Neuronal stem cell (in vitro differentiated cells): ENCODE data around the gene TBK1.

ENCODE experiments used
- DNase-seq: peaks from one replicate; pipeline ENCODE4 v3.0.0-alpha.2; 2013; ENCODE audit warnings: low spot score
- H2AFZ ChIP-seq: one replicate; pipeline ENCODE4 v1.6.1; 2013; ENCODE audit warnings: mild to moderate bottlenecking, low read length, inconsistent platforms
- H2AK5ac ChIP-seq: 2 replicates; pipeline ENCODE4 v1.6.1; 2013; ENCODE audit warnings: low read depth, mild to moderate bottlenecking, inconsistent platforms, low read length, moderate library complexity, mixed read lengths
- H2BK120ac ChIP-seq: 2 replicates; pipeline ENCODE4 v1.6.1; 2013; ENCODE audit warnings: low read depth, mild to moderate bottlenecking, inconsistent platforms, low read length, moderate library complexity, mixed read lengths
- H2BK12ac ChIP-seq: one replicate; pipeline ENCODE4 v1.6.1; 2013; ENCODE audit warnings: low read length, inconsistent platforms
- H2BK15ac ChIP-seq: 2 replicates; pipeline ENCODE4 v1.6.1; 2013; ENCODE audit warnings: mild to moderate bottlenecking, low read length, inconsistent platforms, mixed read lengths
- H2BK5ac ChIP-seq: one replicate; pipeline ENCODE4 v1.6.1; 2013; ENCODE audit warnings: inconsistent platforms, mild to moderate bottlenecking, low read length, moderate library complexity
- H3K14ac ChIP-seq: one replicate; pipeline ENCODE4 v1.6.1; 2013; ENCODE audit warnings: low read length, inconsistent platforms
- H3K18ac ChIP-seq: 2 replicates; pipeline ENCODE4 v1.6.1; 2013; ENCODE audit warnings: low read length, inconsistent platforms
- H3K23ac ChIP-seq: 2 replicates; pipeline ENCODE4 v1.6.1; 2013; ENCODE audit warnings: low read depth, mild to moderate bottlenecking, mixed read lengths, low read length, inconsistent platforms; ENCODE audit not compliant: poor library complexity
- H3K27ac ChIP-seq: replicated peaks from 3 replicates; pipeline ENCODE4 v1.5.1; 2013; ENCODE audit warnings: low read length, inconsistent platforms
- H3K27me3 ChIP-seq, 3 experiments: 2 replicates each; pipeline ENCODE4 v1.6.1; 2013; ENCODE audit warnings: low read length in 3 of 3, mild to moderate bottlenecking in 2 of 3, inconsistent platforms in 1 of 3, low read depth in 1 of 3, mixed read lengths in 1 of 3, moderate library complexity in 1 of 3; ENCODE audit not compliant: control insufficient read depth in 3 of 3, insufficient read depth in 3 of 3
- H3K36me3 ChIP-seq, 2 donors: replicated peaks in 1 of 2; 2 replicates each; pipeline ENCODE4 v1.6.1; 2013; ENCODE audit warnings: low read length in 2 of 2; ENCODE audit not compliant: control insufficient read depth in 2 of 2, insufficient read depth in 2 of 2
- H3K4ac ChIP-seq: 2 replicates; pipeline ENCODE4 v1.6.1; 2013; ENCODE audit warnings: inconsistent platforms, mild to moderate bottlenecking, low read length, moderate library complexity
- H3K4me1 ChIP-seq, 2 donors: 1 replicate in 1 of 2; 2 replicates in 1 of 2; pipeline ENCODE4 v1.6.1; 2013; ENCODE audit warnings: low read length in 2 of 2, low read depth in 1 of 2; ENCODE audit not compliant: control insufficient read depth in 2 of 2, insufficient read depth in 1 of 2
- H3K4me2 ChIP-seq: one replicate; pipeline ENCODE4 v1.6.1; 2013; ENCODE audit warnings: mild to moderate bottlenecking, low read length, inconsistent platforms; ENCODE audit not compliant: insufficient read depth, poor library complexity, severe bottlenecking
- H3K4me3 ChIP-seq, 2 donors: 2 replicates each; pipeline ENCODE4 v1.5.1; 2013; ENCODE audit warnings: low read length in 2 of 2, mild to moderate bottlenecking in 2 of 2, inconsistent platforms in 1 of 2, moderate library complexity in 1 of 2
- H3K79me1 ChIP-seq: one replicate; pipeline ENCODE4 v1.6.1; 2013; ENCODE audit warnings: low read depth, mild to moderate bottlenecking, inconsistent platforms, low read length, moderate library complexity
- H3K9ac ChIP-seq: one replicate; pipeline ENCODE4 v1.6.1; 2013; ENCODE audit warnings: mild to moderate bottlenecking, low read depth, low read length, inconsistent platforms; ENCODE audit not compliant: poor library complexity
- H3K9me3 ChIP-seq, 2 donors: replicated peaks in 1 of 2; 2 replicates each; pipeline versions ENCODE3 to v1.6.1; 2013; ENCODE audit warnings: low read length in 2 of 2, mild to moderate bottlenecking in 2 of 2, inconsistent platforms in 1 of 2, low read depth in 1 of 2, mixed read lengths in 1 of 2, moderate library complexity in 1 of 2; ENCODE audit not compliant: control insufficient read depth in 2 of 2, insufficient read depth in 1 of 2
- H4K8ac ChIP-seq: one replicate; pipeline ENCODE4 v1.6.1; 2013; ENCODE audit warnings: low read depth, mild to moderate bottlenecking, inconsistent platforms, low read length, moderate library complexity
- H4K91ac ChIP-seq: one replicate; pipeline ENCODE4 v1.6.1; 2013; ENCODE audit warnings: low read length, low read depth, mild to moderate bottlenecking, inconsistent platforms; ENCODE audit not compliant: poor library complexity
- WGBS, 2 donors: extraction: QIAGEN DNeasy Blood & Tissue Kit; methylation state at CpG; one replicate each; pipeline ENCODE4 v1.1.7; 2013; ENCODE audit warnings: missing lambda C conversion rate in 2 of 2, mixed read lengths in 1 of 2; ENCODE audit not compliant: insufficient read length in 2 of 2, insufficient replicate concordance in 1 of 2; ENCODE audit errors: extremely low coverage in 2 of 2; 5-methylcytosine and 5-hydroxymethylcytosine counted together

Gene TBK1

GRCh38 chr12:64528616-64529015, 76.7 kb downstream of the TBK1 start:
- H2BK5ac ChIP-seq = no peak overlapping the region
- H3K9ac ChIP-seq = no peak overlapping the region
- H3K18ac ChIP-seq = peak overlapping the region; percentile 27
- DNase-seq = no peak
- no CpG with 5 or more reads among the region's 8 CpGs for WGBS, 2 donors
- no peak overlapping the region for H3K4me2 ChIP-seq
- no peaks in the 10 kb centered on the region for H3K36me3 ChIP-seq
- no peak overlapping the region for H3K27ac ChIP-seq
- no peaks in the 10 kb centered on the region for H3K9me3 ChIP-seq
- H2BK120ac ChIP-seq = no peak overlapping the region
- no peak overlapping the region for H2BK12ac ChIP-seq
- no peaks in the 10 kb centered on the region for H3K27me3 ChIP-seq
- H2BK15ac ChIP-seq = no peak overlapping the region
- peak overlapping the region; percentile 97 for H4K8ac ChIP-seq
- no peak overlapping the region for H2AFZ ChIP-seq
- no peak overlapping the region for H3K14ac ChIP-seq
- no peak overlapping the region for H3K4ac ChIP-seq
- H3K4me1 ChIP-seq = peaks cover 6 to 7% of the 10 kb centered on the region in 2 donors
- no peak overlapping the region for H3K4me3 ChIP-seq
- peak overlapping the region; percentile 70 for H3K23ac ChIP-seq
- no peaks in the 10 kb centered on the region for H3K79me1 ChIP-seq
- H4K91ac ChIP-seq = no peak overlapping the region
- H2AK5ac ChIP-seq = no peak overlapping the region

DNA sequence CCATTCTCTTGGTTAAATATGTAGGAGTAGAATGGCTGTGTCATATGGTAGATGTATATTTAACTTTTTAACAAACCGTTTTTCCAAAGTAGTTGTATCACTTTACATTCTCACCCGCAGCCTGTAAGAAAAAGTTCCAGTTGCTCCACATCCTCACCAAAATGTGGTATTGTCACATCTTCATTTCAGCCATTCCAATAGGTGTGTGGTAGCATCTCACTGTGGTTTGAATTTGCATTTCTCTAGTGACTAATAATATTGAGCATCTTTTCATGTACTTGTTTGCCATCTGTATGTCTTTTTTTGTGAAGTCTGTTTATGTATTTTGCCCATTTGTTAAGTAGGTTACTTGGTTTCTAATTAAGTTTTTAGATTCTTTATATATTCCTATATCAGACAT, 78.6 kb downstream of the TBK1 start:
- no CpG with 5 or more reads among the region's 2 CpGs for WGBS, 2 donors
- no peak overlapping the region for H3K27ac ChIP-seq
- H2BK5ac ChIP-seq = no peak overlapping the region
- H2BK12ac ChIP-seq = no peak overlapping the region
- no peak overlapping the region for H3K9ac ChIP-seq
- H3K4me3 ChIP-seq = no peak overlapping the region
- H2BK15ac ChIP-seq = no peak overlapping the region
- H4K8ac ChIP-seq = no peak overlapping the region
- H3K23ac ChIP-seq = no peak overlapping the region
- peaks cover 0 to 2% (median 0%) of the 10 kb centered on the region in 3 experiments for H3K27me3 ChIP-seq
- H3K14ac ChIP-seq = no peak overlapping the region
- H2AK5ac ChIP-seq = no peak overlapping the region
- H3K4ac ChIP-seq = no peak overlapping the region
- H3K4me2 ChIP-seq = no peak overlapping the region
- no peak overlapping the region for H2AFZ ChIP-seq
- H3K9me3 ChIP-seq = no peaks in the 10 kb centered on the region
- H2BK120ac ChIP-seq = no peak overlapping the region
- H3K79me1 ChIP-seq = no peaks in the 10 kb centered on the region
- DNase-seq = no peak
- no peaks in the 10 kb centered on the region for H3K36me3 ChIP-seq
- no peak overlapping the region for H4K91ac ChIP-seq
- no peak overlapping the region for H3K18ac ChIP-seq
- H3K4me1 ChIP-seq = peaks cover 6 to 7% of the 10 kb centered on the region in 2 donors

DNA sequence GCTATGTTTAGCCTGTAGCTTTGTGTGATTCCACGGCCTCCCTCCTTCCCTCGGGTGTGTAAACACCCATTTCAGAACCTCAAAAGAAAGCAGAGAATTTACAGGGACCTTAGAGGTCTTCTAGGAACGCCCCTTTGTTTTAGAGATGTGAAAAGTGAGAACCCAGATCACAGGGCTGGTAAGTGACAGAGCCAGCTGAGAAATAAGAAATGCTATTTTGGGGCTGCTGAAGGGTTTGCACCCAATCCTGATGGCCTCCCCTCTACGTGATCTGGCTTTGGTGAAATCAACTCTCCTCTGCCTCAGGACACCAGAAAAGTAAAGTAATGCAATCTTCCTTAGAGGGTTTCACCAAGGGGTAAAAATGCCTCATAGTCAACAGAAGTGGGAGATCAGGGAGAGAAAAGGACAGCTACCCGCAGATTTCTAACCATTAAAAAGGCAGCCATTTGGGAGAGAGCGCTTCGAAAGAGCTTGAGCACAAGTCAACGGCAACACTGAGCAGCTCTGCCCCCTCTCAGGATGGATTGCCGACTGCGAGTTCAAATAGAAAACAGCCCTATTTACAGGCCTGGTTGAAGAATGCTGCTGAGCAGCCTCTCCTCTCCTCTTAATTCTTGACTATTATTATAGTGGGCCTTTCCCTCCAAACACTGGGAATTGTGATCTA, 79.9 kb downstream of the TBK1 start:
- no peak overlapping the region for H3K23ac ChIP-seq
- no CpG with 5 or more reads among the region's 10 CpGs for WGBS, 2 donors
- H3K79me1 ChIP-seq = no peaks in the 10 kb centered on the region
- H3K14ac ChIP-seq = no peak overlapping the region
- peak overlapping the region; percentile 87 for H2AFZ ChIP-seq
- no peak overlapping the region for H2BK15ac ChIP-seq
- no peaks in the 10 kb centered on the region for H3K36me3 ChIP-seq
- no peak overlapping the region for H3K4me2 ChIP-seq
- no peak overlapping the region for H3K4me3 ChIP-seq
- H3K4me1 ChIP-seq = peaks cover 6 to 7% of the 10 kb centered on the region in 2 donors
- H4K8ac ChIP-seq = no peak overlapping the region
- H3K9me3 ChIP-seq = no peaks in the 10 kb centered on the region
- H2BK12ac ChIP-seq = no peak overlapping the region
- no peak overlapping the region for H3K27ac ChIP-seq
- no peak overlapping the region for H3K9ac ChIP-seq
- H2BK120ac ChIP-seq = no peak overlapping the region
- no peak overlapping the region for H2AK5ac ChIP-seq
- H2BK5ac ChIP-seq = no peak overlapping the region
- peaks cover 0 to 3% (median 2%) of the 10 kb centered on the region in 3 experiments for H3K27me3 ChIP-seq
- DNase-seq = no peak
- no peak overlapping the region for H3K4ac ChIP-seq
- H3K18ac ChIP-seq = no peak overlapping the region
- H4K91ac ChIP-seq = no peak overlapping the region

DNA sequence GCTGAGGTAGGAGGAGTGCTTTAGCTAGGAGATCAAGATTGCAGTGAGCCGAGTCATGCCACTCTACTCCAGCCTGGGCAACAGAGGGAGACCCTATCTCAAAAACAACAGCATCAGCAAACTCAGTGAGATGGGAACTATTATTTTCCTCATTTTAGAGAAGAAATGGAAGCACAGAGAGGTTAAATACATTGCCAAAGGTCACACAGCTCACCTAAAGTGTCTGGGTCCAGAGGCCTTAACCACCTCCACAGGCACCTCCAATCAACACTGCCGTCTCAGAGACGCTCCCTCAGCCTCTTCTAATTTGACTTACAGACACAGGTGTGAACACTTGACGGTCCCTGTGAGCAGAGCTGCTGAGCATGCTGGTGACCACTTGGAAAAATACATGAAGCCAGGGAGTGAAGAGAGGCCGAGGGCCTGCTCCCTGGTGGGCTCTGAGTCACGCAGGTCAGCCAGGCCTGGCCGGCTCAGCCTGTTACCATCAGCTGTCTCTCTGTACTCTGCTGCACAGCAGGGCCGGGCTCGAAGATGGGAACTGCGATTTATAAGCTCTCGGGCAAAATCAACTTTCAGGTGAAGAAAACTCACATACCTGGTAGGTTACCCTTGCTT, 80.9 kb downstream of the TBK1 start:
- Histone ChIP-seq H3K18ac (peak overlapping the region; percentile 59), H2BK5ac (no peak overlapping the region), H3K79me1 (no peaks in the 10 kb centered on the region), H4K91ac (no peak overlapping the region), H3K4ac (no peak overlapping the region), H2BK120ac (no peak overlapping the region), H3K4me1 (peaks cover 6 to 7% of the 10 kb centered on the region in 2 donors), H3K4me3 (no peak overlapping the region), H3K14ac (no peak overlapping the region), H2AFZ (peak overlapping the region; percentile 77), H3K9ac (no peak overlapping the region), H4K8ac (no peak overlapping the region), H2BK12ac (no peak overlapping the region), H3K4me2 (no peak overlapping the region), H3K36me3 (no peaks in the 10 kb centered on the region), H3K9me3 (no peaks in the 10 kb centered on the region), H3K27ac (no peak overlapping the region), H3K27me3 (peaks cover 0 to 5% (median 2%) of the 10 kb centered on the region in 3 experiments), H2AK5ac (peak overlapping the region; percentile 8), H3K23ac (no peak overlapping the region), H2BK15ac (peak overlapping the region; percentile 94)
- WGBS, 2 donors = no CpG with 5 or more reads among the region's 11 CpGs
- no peak for DNase-seq
